GM21737 (cell line): Measurements from ENCODE around the gene TSPEAR.
"Not testable (repeated sequence)": the region's sequence is repeated elsewhere in the genome, so short reads cannot be mapped to it uniquely, and the experiment has no call there.

ENCODE experiments used
- ATAC-seq: cut with Tn5 transposase; IDR thresholded peaks from one replicate; pipeline ENCODE4 v1.9.1; 2021; ENCODE audit warnings: mild to moderate bottlenecking, moderate library complexity; ENCODE audit not compliant: unreplicated experiment

Gene TSPEAR

GRCh38 chr21:44703731-44704635, 7.4 kb downstream of the TSPEAR start:
- no peak for ATAC-seq

- no peak for ATAC-seq
Observed at GRCh38 chr21:44702973-44703730, 8.2 kb downstream of the TSPEAR start.

GRCh38 chr21:44702111-44702972, 9.0 kb downstream of the TSPEAR start:
- no peak for ATAC-seq

- ATAC-seq, result no peak
Observed at GRCh38 chr21:44701541-44701940, 9.8 kb downstream of the TSPEAR start.

GRCh38 chr21:44701023-44701400, 10.4 kb downstream of the TSPEAR start:
- no peak for ATAC-seq

- ATAC-seq, result no peak
Observed at GRCh38 chr21:44700101-44701022, 11.0 kb downstream of the TSPEAR start.

- no peak for ATAC-seq
Observed at GRCh38 chr21:44699502-44700001, 11.8 kb downstream of the TSPEAR start.

GRCh38 chr21:44697811-44698734, 13.3 kb downstream of the TSPEAR start:
- no peak for ATAC-seq

- ATAC-seq, result not testable (repeated sequence)
Observed at GRCh38 chr21:44697172-44697810, 14.1 kb downstream of the TSPEAR start, which contains the start of gene KRTAP10-12. KRTAP10-12 (plus strand) TSS chr21:44697172; CDS start chr21:44697202, 30 bp downstream.

- ATAC-seq, result no peak
Observed at GRCh38 chr21:44696572-44696971, 14.8 kb downstream of the TSPEAR start.

GRCh38 chr21:44695641-44696040, 15.7 kb downstream of the TSPEAR start:
- no peak for ATAC-seq

GRCh38 chr21:44695184-44695583, 16.2 kb downstream of the TSPEAR start:
- ATAC-seq, result no peak

GRCh38 chr21:44694776-44695175, 16.6 kb downstream of the TSPEAR start:
- ATAC-seq, result no peak

- ATAC-seq, result no peak
Observed at GRCh38 chr21:44692798-44693512, 18.4 kb downstream of the TSPEAR start.

- ATAC-seq, result no peak
Observed at GRCh38 chr21:44691686-44692085, 19.7 kb downstream of the TSPEAR start.

GRCh38 chr21:44689740-44690139, 21.6 kb downstream of the TSPEAR start:
- not testable (repeated sequence) for ATAC-seq

- ATAC-seq, result no peak
Observed at GRCh38 chr21:44687671-44688070, 23.7 kb downstream of the TSPEAR start.
